Upper lobe of left lung (tissue), 6 donors: ENCODE results near the gene NDUFB11. TPM values are rescaled to one million over a fixed set of nuclear protein-coding genes. Genes with fewer than 3 reads are reported as not detected.
A peak's percentile ranks its signal among the peaks of the same experiment; 100 is the strongest.

Experiments used
- ATAC-seq, 2 donors: fragments of 200-7000 bp; cut with Tn5 transposase; one replicate each; pipeline ENCODE4 v1.9.1; 2022; ENCODE audit warnings: mild to moderate bottlenecking in 2 of 2, moderate library complexity in 2 of 2; ENCODE audit not compliant: low FRiP score in 2 of 2
- DNase-seq, 2 donors: peaks; one replicate each; pipeline ENCODE4 v3.0.0-alpha.2; 2019 to 2020
- H3K27ac ChIP-seq, 4 donors: fragments of 200-600 bp; sonication (generic); one replicate each; pipeline ENCODE4 v1.5.1; 2016 to 2019
- H3K27me3 ChIP-seq, 4 donors: fragments of 200-600 bp; sonication (generic); one replicate each; pipeline ENCODE4 v1.5.1; 2017 to 2019
- H3K36me3 ChIP-seq, 4 donors: fragments of 200-600 bp; sonication (generic); one replicate each; pipeline ENCODE4 v1.5.1; 2016 to 2019
- H3K4me1 ChIP-seq, 4 donors: fragments of 200-600 bp; sonication (generic); one replicate each; pipeline ENCODE4 v1.5.1; 2018 to 2019
- H3K4me3 ChIP-seq, 4 donors: fragments of 200-600 bp; sonication (generic); one replicate each; pipeline ENCODE4 v1.5.1; 2017 to 2019; ENCODE audit warnings: mild to moderate bottlenecking in 2 of 4, moderate library complexity in 1 of 4
- H3K9me3 ChIP-seq, 4 donors: fragments of 200-600 bp; sonication (generic); one replicate each; pipeline ENCODE4 v1.5.1; 2018 to 2019
- EP300 ChIP-seq, 4 donors: sonication (generic); formaldehyde crosslinking; IDR thresholded peaks; one replicate each; pipeline ENCODE4 v1.5.1; 2017; ENCODE audit warnings: antibody characterized with exemption in 4 of 4, control low read depth in 2 of 4
- POLR2A ChIP-seq, 4 donors: fragments of 450-650 bp; IDR thresholded peaks; one replicate each; pipeline ENCODE4 v1.5.1; 2016 to 2017; ENCODE audit warnings: antibody characterized with exemption in 4 of 4, mild to moderate bottlenecking in 2 of 4
- POLR2AphosphoS5 ChIP-seq, 2 donors: sonication (generic); formaldehyde crosslinking; IDR thresholded peaks; one replicate each; pipeline ENCODE4 v1.5.1; 2017; ENCODE audit warnings: antibody characterized with exemption in 2 of 2
- WGBS, 2 donors: methylation state at CpG; one replicate each; pipeline ENCODE4 v1.1.5; 2017 to 2018; 5-methylcytosine and 5-hydroxymethylcytosine counted together
- total RNA-seq, 6 donors: library from RNA; depleted of rRNA in 4 of 6; stranded (reverse); fragments of >200 nt in 4 of 6; gene quantifications; one replicate each; pipeline versions ENCODE4 v1.1.0 to v1.2.1, GENCODE V29; 2016 to 2021
- TF ChIP-seq, protein P1 (sequence below), 6 experiments: fragments of 450-650 bp in 4 of 6; fragments of 200-600 bp in 2 of 6; sonication (generic) in 2 of 6; IDR thresholded peaks; one replicate each; pipeline ENCODE4 v1.5.1; 2016 to 2019; ENCODE audit warnings: antibody characterized with exemption in 6 of 6
- donor health status: DM: no; HTN: no; CAD: no; lungs with moderate emphysema.
- donor health status: DM: no; HTN: yes; CAD: no; lungs with severe emphysema.

Gene NDUFB11
- total RNA-seq, 6 donors from 2014 or later: 41.9 to 77.5 (median 66.7) TPM

DNA sequence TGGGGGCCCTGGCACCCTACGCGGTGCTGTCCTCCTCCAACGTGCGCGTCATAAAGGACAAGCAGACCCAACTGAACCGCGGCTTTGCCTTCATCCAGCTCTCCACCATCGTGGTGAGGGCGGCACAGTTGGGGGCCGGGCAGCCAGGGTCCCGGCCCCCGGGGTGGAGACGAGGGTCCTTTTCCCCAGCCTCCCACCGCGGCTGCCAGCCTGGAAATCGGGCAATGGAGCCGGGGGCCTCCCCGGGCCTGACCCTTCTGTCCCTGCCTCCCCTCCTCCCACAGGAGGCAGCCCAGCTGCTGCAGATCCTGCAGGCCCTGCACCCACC is 35.4 kb upstream of the NDUFB11 start:
- Histone ChIP-seq H3K4me3 (no peak overlapping the region), H3K9me3 (no peaks in the 10 kb centered on the region), H3K4me1 (no peaks in the 10 kb centered on the region), H3K27ac (no peak overlapping the region), H3K36me3 (peaks cover 7 to 90% (median 48%) of the 10 kb centered on the region in 4 donors), H3K27me3 (no peaks in the 10 kb centered on the region)
- 95% methylated on average over 18 of the region's 18 CpGs; no CpG with 5 or more reads in 1 of the 2 donors for WGBS, 2 donors
- ATAC-seq (no peak), DNase-seq (no peak)
- no peak for TF ChIP-seq EP300 (IDR thresholded peaks at IDR 0.05)
- TF ChIP-seq, protein P1, sequence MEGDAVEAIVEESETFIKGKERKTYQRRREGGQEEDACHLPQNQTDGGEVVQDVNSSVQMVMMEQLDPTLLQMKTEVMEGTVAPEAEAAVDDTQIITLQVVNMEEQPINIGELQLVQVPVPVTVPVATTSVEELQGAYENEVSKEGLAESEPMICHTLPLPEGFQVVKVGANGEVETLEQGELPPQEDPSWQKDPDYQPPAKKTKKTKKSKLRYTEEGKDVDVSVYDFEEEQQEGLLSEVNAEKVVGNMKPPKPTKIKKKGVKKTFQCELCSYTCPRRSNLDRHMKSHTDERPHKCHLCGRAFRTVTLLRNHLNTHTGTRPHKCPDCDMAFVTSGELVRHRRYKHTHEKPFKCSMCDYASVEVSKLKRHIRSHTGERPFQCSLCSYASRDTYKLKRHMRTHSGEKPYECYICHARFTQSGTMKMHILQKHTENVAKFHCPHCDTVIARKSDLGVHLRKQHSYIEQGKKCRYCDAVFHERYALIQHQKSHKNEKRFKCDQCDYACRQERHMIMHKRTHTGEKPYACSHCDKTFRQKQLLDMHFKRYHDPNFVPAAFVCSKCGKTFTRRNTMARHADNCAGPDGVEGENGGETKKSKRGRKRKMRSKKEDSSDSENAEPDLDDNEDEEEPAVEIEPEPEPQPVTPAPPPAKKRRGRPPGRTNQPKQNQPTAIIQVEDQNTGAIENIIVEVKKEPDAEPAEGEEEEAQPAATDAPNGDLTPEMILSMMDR (IDR thresholded peaks at IDR 0.05): no peak
- TF ChIP-seq POLR2A (IDR thresholded peaks at IDR 0.05): no peak
- no peak for TF ChIP-seq POLR2AphosphoS5 (IDR thresholded peaks at IDR 0.05)

DNA sequence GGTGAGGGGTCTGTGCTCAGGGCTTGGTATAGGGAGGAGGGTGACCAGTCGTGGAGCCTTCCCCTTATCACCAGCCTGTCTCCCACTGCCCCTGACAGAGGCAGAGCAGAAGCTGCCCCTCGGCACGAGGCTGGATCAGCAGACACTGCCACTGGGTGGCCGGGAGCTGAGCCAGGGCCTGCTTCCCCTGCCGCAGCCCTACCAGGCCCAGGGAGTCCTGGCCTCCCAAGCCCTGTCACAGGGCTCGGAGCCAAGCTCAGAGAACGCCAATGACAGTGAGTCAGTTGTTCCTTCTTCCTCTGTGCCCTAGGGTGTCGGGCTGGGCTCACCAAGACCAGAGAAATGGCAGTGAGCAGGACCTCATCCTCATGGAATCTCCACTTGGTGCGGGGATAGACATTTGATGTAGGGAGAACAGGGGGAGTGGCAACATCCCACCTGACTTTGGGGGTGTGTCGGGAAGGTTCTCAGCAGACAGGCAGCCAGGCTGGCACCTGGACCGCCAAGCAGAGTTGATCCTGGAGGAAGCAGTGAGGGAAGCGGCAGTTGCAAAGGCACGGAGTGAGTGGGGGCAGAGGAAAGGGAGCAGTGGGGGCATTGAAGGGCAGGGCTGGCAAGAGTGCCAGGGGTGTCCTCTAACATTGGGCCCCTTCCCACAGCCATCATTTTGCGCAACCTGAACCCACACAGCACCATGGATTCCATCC is 34.9 kb upstream of the NDUFB11 start:
- ATAC-seq: no peak
- no peak for TF ChIP-seq POLR2AphosphoS5 (IDR thresholded peaks at IDR 0.05)
- no peak for TF ChIP-seq POLR2A (IDR thresholded peaks at IDR 0.05)
- no peak for TF ChIP-seq EP300 (IDR thresholded peaks at IDR 0.05)
- TF ChIP-seq, protein P1 (IDR thresholded peaks at IDR 0.05): no peak
- Histone ChIP-seq H3K9me3 (no peaks in the 10 kb centered on the region), H3K4me1 (no peaks in the 10 kb centered on the region), H3K36me3 (peaks cover 7 to 90% (median 47%) of the 10 kb centered on the region in 4 donors), H3K27me3 (no peaks in the 10 kb centered on the region), H3K4me3 (no peak overlapping the region), H3K27ac (no peak overlapping the region)
- 68 to 91% methylated on average over 7 to 14 of the region's 14 CpGs for WGBS, 2 donors
- no peak for DNase-seq

DNA sequence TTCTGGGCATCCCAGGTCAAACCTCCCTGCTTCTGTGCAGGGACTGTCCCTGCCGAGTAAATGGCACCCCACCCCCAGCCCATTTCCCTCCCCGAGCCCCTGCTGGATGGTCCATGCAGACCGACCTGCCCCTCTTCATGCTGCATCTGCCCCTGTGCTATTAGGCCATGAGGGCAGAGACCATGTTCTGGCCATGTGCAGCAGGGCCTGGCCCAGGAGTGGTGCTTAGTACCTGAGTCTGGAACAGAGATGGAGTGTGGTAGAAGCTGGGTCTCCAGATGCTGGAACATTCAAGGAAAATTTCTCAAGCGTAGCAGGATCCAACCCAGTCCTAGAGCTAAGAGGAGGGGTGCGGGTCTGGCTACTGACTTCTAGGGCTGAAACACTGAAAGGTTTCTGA is 33.8 kb upstream of the NDUFB11 start:
- no peak for TF ChIP-seq EP300 (IDR thresholded peaks at IDR 0.05)
- no peak for TF ChIP-seq POLR2AphosphoS5 (IDR thresholded peaks at IDR 0.05)
- no peak for TF ChIP-seq POLR2A (IDR thresholded peaks at IDR 0.05)
- TF ChIP-seq, protein P1 (IDR thresholded peaks at IDR 0.05): no peak
- Histone ChIP-seq H3K9me3 (no peaks in the 10 kb centered on the region), H3K27ac (peak overlapping the region in 1 of 4 donors; percentile 18), H3K27me3 (no peaks in the 10 kb centered on the region), H3K36me3 (peaks cover 7 to 93% (median 48%) of the 10 kb centered on the region in 4 donors), H3K4me3 (no peak overlapping the region), H3K4me1 (no peaks in the 10 kb centered on the region)
- ATAC-seq (no peak), DNase-seq (no peak)
- 84 to 100% methylated on average over 1 to 5 of the region's 5 CpGs for WGBS, 2 donors

DNA sequence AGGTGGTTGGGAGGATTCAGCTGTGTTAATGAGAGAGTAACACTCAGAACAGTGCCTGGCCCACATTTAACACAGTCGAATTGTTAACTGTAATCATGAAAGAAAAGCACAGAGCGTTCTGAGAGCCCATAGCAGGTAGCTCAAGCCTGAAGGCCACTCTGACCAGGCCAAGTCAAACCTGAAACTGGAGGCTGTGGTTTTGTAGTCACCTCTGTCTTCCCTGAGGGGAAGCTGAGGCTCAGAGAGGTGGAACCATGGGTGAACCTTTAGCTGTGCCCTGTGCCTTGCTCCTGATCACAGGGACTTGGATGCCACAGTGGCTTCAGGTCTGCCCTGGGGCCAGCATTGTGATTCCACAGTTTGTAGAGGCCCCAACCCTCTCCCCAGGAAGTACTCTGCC is 32.6 kb upstream of the NDUFB11 start:
- TF ChIP-seq EP300 (IDR thresholded peaks at IDR 0.05): no peak
- no peak for TF ChIP-seq POLR2A (IDR thresholded peaks at IDR 0.05)
- Histone ChIP-seq H3K9me3 (no peaks in the 10 kb centered on the region), H3K4me3 (no peak overlapping the region), H3K27ac (no peak overlapping the region), H3K4me1 (no peaks in the 10 kb centered on the region), H3K27me3 (no peaks in the 10 kb centered on the region), H3K36me3 (peaks cover 7 to 96% (median 55%) of the 10 kb centered on the region in 4 donors)
- ATAC-seq: no peak
- WGBS, 2 donors: 100% methylated on average over 2 of the region's 2 CpGs; no CpG with 5 or more reads in 1 of the 2 donors
- peak in 1 of 2 donors; percentile 12 for DNase-seq

DNA sequence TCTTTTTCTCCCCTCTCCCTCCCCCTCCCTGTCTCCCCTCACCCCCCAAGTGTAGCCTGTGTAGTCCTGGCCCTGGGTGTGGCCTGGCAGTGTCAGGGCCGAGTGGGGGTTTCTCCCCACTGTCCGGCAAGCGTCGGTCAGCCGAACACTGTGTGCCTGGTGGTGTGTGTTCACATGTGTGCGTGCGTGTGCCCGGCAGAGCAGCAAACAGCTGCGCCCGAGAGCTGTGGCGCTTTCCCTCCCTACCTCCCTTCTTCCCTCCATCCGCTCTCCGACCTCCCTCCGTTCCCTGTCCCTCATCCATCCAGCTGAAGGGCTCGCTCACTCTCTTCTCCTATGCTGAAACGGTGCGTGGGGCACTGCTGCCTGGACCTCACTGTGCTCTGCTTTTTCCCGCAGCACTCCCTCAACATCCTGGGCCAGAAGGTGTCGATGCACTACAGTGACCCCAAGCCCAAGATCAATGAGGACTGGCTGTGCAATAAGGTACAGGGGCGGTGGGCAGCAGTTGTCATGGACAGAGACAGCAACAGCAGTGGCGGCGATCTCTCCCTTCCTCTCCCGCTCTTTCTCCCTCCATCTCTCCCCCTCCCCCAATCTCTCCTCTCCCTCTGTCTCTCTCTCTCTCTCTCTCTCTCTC is 31.7 kb upstream of the NDUFB11 start:
- H3K27me3 ChIP-seq: no peaks in the 10 kb centered on the region
- H3K36me3 ChIP-seq: peaks cover 2 to 96% (median 49%) of the 10 kb centered on the region in 4 donors
- no peak overlapping the region for H3K4me3 ChIP-seq
- ATAC-seq (no peak), DNase-seq (peak in 1 of 2 donors; percentile 10)
- no peaks in the 10 kb centered on the region for H3K9me3 ChIP-seq
- no peak overlapping the region for H3K27ac ChIP-seq
- H3K4me1 ChIP-seq: no peaks in the 10 kb centered on the region
- 82 to 95% methylated on average over 23 of the region's 23 CpGs for WGBS, 2 donors
- no peak for TF ChIP-seq POLR2AphosphoS5 (IDR thresholded peaks at IDR 0.05)
- no peak for TF ChIP-seq EP300 (IDR thresholded peaks at IDR 0.05)
- TF ChIP-seq, protein P1 (IDR thresholded peaks at IDR 0.05): no peak
- TF ChIP-seq POLR2A (IDR thresholded peaks at IDR 0.05): no peak
